Karpas-422 (cell line): Measurements from ENCODE around the gene CGNL1. TPM values are rescaled to one million over a fixed set of nuclear protein-coding genes. Genes with fewer than 3 reads are reported as not detected.

ENCODE experiments used
- DNase-seq: peaks from one replicate; pipeline ENCODE4 v3.0.0-alpha.2; 2015
- H2AFZ ChIP-seq: fragments of 200-600 bp; sonication (generic); 2 replicates; pipeline ENCODE4 v1.6.1; 2014; ENCODE audit warnings: antibody characterized with exemption, low read length, mixed read lengths
- H3K27ac ChIP-seq: fragments of 200-600 bp; sonication (generic); 2 replicates; pipeline ENCODE4 v1.5.1; 2014; ENCODE audit warnings: mild to moderate bottlenecking, low read length, moderate library complexity
- H3K27me3 ChIP-seq: fragments of 200-600 bp; sonication (generic); 2 replicates; pipeline ENCODE4 v1.6.1; 2014; ENCODE audit warnings: low read length, mixed read lengths
- H3K36me3 ChIP-seq: fragments of 200-600 bp; sonication (generic); 2 replicates; pipeline ENCODE4 v1.6.1; 2014; ENCODE audit warnings: low read length, mixed read lengths; ENCODE audit not compliant: insufficient read depth
- H3K4me1 ChIP-seq: fragments of 200-600 bp; sonication (generic); 2 replicates; pipeline ENCODE4 v1.6.1; 2014; ENCODE audit warnings: mild to moderate bottlenecking, low read length, mixed read lengths
- H3K4me2 ChIP-seq: fragments of 200-600 bp; sonication (generic); 2 replicates; pipeline ENCODE4 v1.6.1; 2014; ENCODE audit warnings: low read length, low read depth, mild to moderate bottlenecking; ENCODE audit not compliant: poor library complexity, severe bottlenecking
- H3K4me3 ChIP-seq: fragments of 200-600 bp; sonication (generic); 2 replicates; pipeline ENCODE4 v1.5.1; 2014; ENCODE audit warnings: mild to moderate bottlenecking, antibody characterized with exemption, low read length, mixed read lengths
- H3K79me2 ChIP-seq: fragments of 200-600 bp; sonication (generic); 2 replicates; pipeline ENCODE4 v1.6.1; 2014; ENCODE audit warnings: mild to moderate bottlenecking, low read length, mixed read lengths
- H3K9ac ChIP-seq: fragments of 200-600 bp; sonication (generic); 2 replicates; pipeline ENCODE4 v1.6.0; 2014; ENCODE audit warnings: low read length
- H3K9me2 ChIP-seq: fragments of 200-600 bp; sonication (generic), shearing (Covaris generic); replicated peaks from 2 replicates; pipeline ENCODE4 v1.6.0; 2014; ENCODE audit warnings: mild to moderate bottlenecking, low read length, moderate library complexity; ENCODE audit not compliant: insufficient read depth
- H3K9me3 ChIP-seq: fragments of 300-700, 200-600 bp; sonication (generic); 2 replicates; pipeline ENCODE4 v1.6.1; 2014; ENCODE audit warnings: low read length, mixed read lengths
- H4K20me1 ChIP-seq: fragments of 200-600 bp; sonication (generic); 2 replicates; pipeline ENCODE4 v1.6.1; 2014; ENCODE audit warnings: mild to moderate bottlenecking, antibody characterized with exemption, low read length, low read depth; ENCODE audit not compliant: insufficient read depth
- total RNA-seq: library from RNA; depleted of rRNA; stranded (reverse); fragments of >200 nt; shearing (Covaris generic); gene quantifications from 2 replicates; pipeline ENCODE4 v1.2.3, GENCODE V29; 2014; ENCODE audit warnings: low replicate concordance

The CGNL1 gene
- total RNA-seq, 1 experiment from 2014 or later, result not detected

GRCh38 chr15:57567891-57568290, 191.6 kb downstream of the CGNL1 start:
- H3K9me3 ChIP-seq, result no peaks in the 10 kb centered on the region
- no peak overlapping the region for H2AFZ ChIP-seq
- H3K27ac ChIP-seq, result no peak overlapping the region
- no peaks in the 10 kb centered on the region for H3K36me3 ChIP-seq
- no peaks in the 10 kb centered on the region for H4K20me1 ChIP-seq
- no peaks in the 10 kb centered on the region for H3K9me2 ChIP-seq
- H3K27me3 ChIP-seq, result no peaks in the 10 kb centered on the region
- no peak for DNase-seq
- H3K79me2 ChIP-seq, result no peaks in the 10 kb centered on the region
- no peak overlapping the region for H3K4me2 ChIP-seq
- H3K4me3 ChIP-seq, result no peak overlapping the region
- H3K4me1 ChIP-seq, result no peaks in the 10 kb centered on the region
- no peak overlapping the region for H3K9ac ChIP-seq

DNA sequence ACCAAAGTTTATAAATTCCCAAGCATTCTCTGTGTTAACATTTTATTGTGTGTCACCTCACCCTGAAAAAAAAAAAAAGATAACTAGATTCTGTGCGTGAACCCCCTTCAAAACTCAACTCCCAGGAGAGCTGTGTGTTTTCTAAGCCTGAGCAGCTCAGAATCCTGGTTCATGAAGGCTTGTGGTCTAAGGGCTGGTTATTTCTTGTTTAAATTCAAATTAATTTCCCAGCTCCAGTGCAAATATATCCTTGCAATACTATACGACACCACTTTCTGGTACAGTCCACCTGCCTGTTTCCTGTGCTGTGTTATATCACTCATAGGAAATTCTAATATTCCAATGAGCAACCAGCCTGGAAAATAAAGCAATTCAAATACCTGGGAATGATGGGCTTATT, 192.0 kb downstream of the CGNL1 start:
- Histone ChIP-seq H3K4me1 (no peaks in the 10 kb centered on the region), H3K79me2 (no peaks in the 10 kb centered on the region), H4K20me1 (no peaks in the 10 kb centered on the region), H2AFZ (no peak overlapping the region), H3K4me3 (no peak overlapping the region), H3K27me3 (no peaks in the 10 kb centered on the region), H3K9ac (no peak overlapping the region), H3K36me3 (no peaks in the 10 kb centered on the region), H3K27ac (no peak overlapping the region), H3K4me2 (no peak overlapping the region), H3K9me2 (no peaks in the 10 kb centered on the region), H3K9me3 (no peaks in the 10 kb centered on the region)
- DNase-seq, result no peak

DNA sequence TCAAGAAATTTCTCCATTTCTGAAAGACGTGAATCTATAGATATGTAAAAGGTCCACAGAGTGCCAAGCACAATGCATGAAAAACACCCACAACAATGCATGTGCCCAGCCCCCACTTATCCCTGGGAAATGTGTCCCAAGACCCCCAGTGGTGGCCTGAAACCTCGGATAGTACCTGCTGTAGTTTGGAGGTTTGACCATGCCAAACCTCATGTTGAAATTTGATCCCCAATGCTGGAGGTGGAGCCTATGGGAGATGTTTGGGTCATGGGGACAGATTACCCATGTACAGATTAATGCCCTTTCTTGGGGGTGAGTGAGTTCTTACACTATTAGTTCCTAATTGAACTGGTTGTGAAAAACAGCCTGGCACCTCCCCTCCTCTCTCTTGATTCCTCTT, 194.0 kb downstream of the CGNL1 start:
- Histone ChIP-seq H3K79me2 (no peaks in the 10 kb centered on the region), H2AFZ (no peak overlapping the region), H4K20me1 (no peaks in the 10 kb centered on the region), H3K9me2 (no peaks in the 10 kb centered on the region), H3K4me2 (no peak overlapping the region), H3K27me3 (no peaks in the 10 kb centered on the region), H3K4me3 (no peak overlapping the region), H3K9me3 (no peaks in the 10 kb centered on the region), H3K27ac (no peak overlapping the region), H3K36me3 (no peaks in the 10 kb centered on the region), H3K4me1 (no peaks in the 10 kb centered on the region), H3K9ac (no peak overlapping the region)
- DNase-seq, result no peak

- no peaks in the 10 kb centered on the region for H4K20me1 ChIP-seq
- no peaks in the 10 kb centered on the region for H3K79me2 ChIP-seq
- H3K27me3 ChIP-seq, result no peaks in the 10 kb centered on the region
- no peak overlapping the region for H3K4me3 ChIP-seq
- no peak overlapping the region for H3K4me2 ChIP-seq
- no peak overlapping the region for H3K9ac ChIP-seq
- H3K27ac ChIP-seq, result no peak overlapping the region
- no peaks in the 10 kb centered on the region for H3K4me1 ChIP-seq
- no peaks in the 10 kb centered on the region for H3K36me3 ChIP-seq
- DNase-seq, result no peak
- H2AFZ ChIP-seq, result no peak overlapping the region
- H3K9me3 ChIP-seq, result no peaks in the 10 kb centered on the region
- no peaks in the 10 kb centered on the region for H3K9me2 ChIP-seq
These were observed 194.7 kb downstream of the CGNL1 start for GRCh38 chr15:57570994-57571393.

DNA sequence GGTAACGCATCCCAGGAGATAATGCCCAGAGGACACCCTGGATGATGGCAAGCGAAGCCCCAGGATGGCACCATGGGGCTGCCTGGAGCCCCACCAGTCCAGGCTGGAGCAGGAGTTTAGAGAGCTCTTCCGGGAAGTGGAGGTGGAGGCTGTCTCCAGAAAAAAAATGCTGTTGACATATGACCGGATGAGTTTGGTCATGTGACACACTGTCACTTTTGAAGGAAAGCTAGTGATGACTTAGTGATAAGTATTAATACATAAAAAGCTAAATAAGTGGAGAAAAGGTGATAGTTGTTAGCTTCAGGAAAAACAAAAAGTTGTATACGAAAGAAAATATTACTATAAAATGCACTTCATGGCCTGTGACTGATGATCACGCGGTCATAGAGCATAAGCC, 195.4 kb downstream of the CGNL1 start:
- H3K79me2 ChIP-seq, result no peaks in the 10 kb centered on the region
- H3K9ac ChIP-seq, result no peak overlapping the region
- no peak overlapping the region for H3K4me3 ChIP-seq
- no peaks in the 10 kb centered on the region for H3K9me2 ChIP-seq
- H3K36me3 ChIP-seq, result no peaks in the 10 kb centered on the region
- no peaks in the 10 kb centered on the region for H4K20me1 ChIP-seq
- H3K27me3 ChIP-seq, result no peaks in the 10 kb centered on the region
- H3K4me2 ChIP-seq, result no peak overlapping the region
- H3K4me1 ChIP-seq, result no peaks in the 10 kb centered on the region
- DNase-seq, result no peak
- no peak overlapping the region for H2AFZ ChIP-seq
- H3K27ac ChIP-seq, result no peak overlapping the region
- no peaks in the 10 kb centered on the region for H3K9me3 ChIP-seq

GRCh38 chr15:57572468-57572867, 196.2 kb downstream of the CGNL1 start:
- Histone ChIP-seq H3K36me3 (no peaks in the 10 kb centered on the region), H4K20me1 (no peaks in the 10 kb centered on the region), H3K4me3 (no peak overlapping the region), H3K9me2 (no peaks in the 10 kb centered on the region), H3K27me3 (no peaks in the 10 kb centered on the region), H2AFZ (no peak overlapping the region), H3K4me1 (no peaks in the 10 kb centered on the region), H3K9me3 (no peaks in the 10 kb centered on the region), H3K27ac (no peak overlapping the region), H3K79me2 (no peaks in the 10 kb centered on the region), H3K4me2 (no peak overlapping the region), H3K9ac (no peak overlapping the region)
- DNase-seq, result no peak

DNA sequence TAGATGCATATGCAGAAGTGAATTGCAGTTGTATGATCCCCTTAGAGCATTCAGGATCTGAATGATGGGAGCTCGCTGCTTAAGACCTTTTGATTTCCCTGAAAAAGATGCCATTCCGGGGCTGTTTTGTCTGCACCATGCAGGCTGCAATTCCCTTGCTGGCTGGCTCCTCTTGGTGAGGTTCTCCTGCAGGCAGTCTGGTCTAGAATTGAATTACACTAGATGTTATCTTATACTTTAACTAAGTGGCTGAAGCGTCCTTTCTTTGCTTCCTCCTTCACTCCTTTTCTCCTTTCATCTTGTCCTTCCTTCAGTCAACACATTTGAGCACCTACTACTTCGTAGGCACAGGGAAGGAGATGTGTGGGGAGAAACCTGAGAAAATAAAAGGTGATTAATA, 196.8 kb downstream of the CGNL1 start:
- Histone ChIP-seq H3K36me3 (no peaks in the 10 kb centered on the region), H4K20me1 (no peaks in the 10 kb centered on the region), H3K9me2 (no peaks in the 10 kb centered on the region), H2AFZ (no peak overlapping the region), H3K27ac (no peak overlapping the region), H3K4me3 (no peak overlapping the region), H3K79me2 (no peaks in the 10 kb centered on the region), H3K4me1 (no peaks in the 10 kb centered on the region), H3K27me3 (0 out of 2 replicates have a peak, but pooled peaks cover 2% of the 10 kb centered on the region), H3K9ac (no peak overlapping the region), H3K4me2 (no peak overlapping the region), H3K9me3 (no peaks in the 10 kb centered on the region)
- no peak for DNase-seq

DNA sequence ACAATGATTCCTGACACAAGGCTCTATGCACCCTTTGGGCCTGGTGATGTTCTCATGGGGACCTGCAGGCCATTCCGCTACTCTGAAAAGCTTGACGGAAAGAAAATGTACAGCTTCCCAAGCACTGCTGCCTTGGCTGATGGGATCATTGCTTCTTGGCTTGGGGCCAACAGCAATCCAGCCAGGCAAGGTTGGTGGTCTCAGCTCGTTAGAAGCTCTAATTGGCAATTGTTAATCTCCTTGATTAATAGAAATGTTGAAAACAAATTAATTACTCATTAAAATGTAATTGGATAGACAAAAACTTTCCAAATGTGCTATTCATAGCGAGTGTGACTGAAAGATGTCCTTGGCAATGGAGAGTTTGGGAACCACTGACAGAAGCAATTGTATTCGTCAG, 199.1 kb downstream of the CGNL1 start:
- H3K4me3 ChIP-seq, result no peak overlapping the region
- no peaks in the 10 kb centered on the region for H3K4me1 ChIP-seq
- no peaks in the 10 kb centered on the region for H3K36me3 ChIP-seq
- no peaks in the 10 kb centered on the region for H3K79me2 ChIP-seq
- no peaks in the 10 kb centered on the region for H3K9me3 ChIP-seq
- no peak for DNase-seq
- H3K27me3 ChIP-seq, result 0 out of 2 replicates have a peak, but pooled peaks cover 2% of the 10 kb centered on the region
- no peak overlapping the region for H3K4me2 ChIP-seq
- no peaks in the 10 kb centered on the region for H4K20me1 ChIP-seq
- no peaks in the 10 kb centered on the region for H3K9me2 ChIP-seq
- no peak overlapping the region for H3K9ac ChIP-seq
- no peak overlapping the region for H2AFZ ChIP-seq
- no peak overlapping the region for H3K27ac ChIP-seq
